HEK293T (cell line): ENCODE results near the gene PET117.
"Not testable (repeated sequence)": the region's sequence is repeated elsewhere in the genome, so short reads cannot be mapped to it uniquely, and the experiment has no call there.

Experiments
- CTCF ChIA-PET: fragments of 350-600 bp; formaldehyde crosslinking; extraction: SDS; loops from one replicate; lab custom pipeline; 2021; ENCODE audit warnings: antibody characterized with exemption, inconsistent platforms; lab: Yijun Ruan, JAX
- POLR2A ChIA-PET: fragments of 350-600 bp; formaldehyde crosslinking; extraction: SDS; loops from one replicate; lab custom pipeline; 2020; ENCODE audit warnings: antibody characterized with exemption, inconsistent platforms; lab: Yijun Ruan, JAX
- DNase-seq: peaks from one replicate; pipeline ENCODE4 v3.0.0; 2012; ENCODE audit warnings: mixed read lengths; ENCODE audit errors: extremely low spot score
- ARNT ChIP-seq: fragments of 450-650 bp; IDR thresholded peaks from 2 replicates; pipeline ENCODE4 v1.6.1; 2017; ENCODE audit warnings: mild to moderate bottlenecking
- BHLHE40 ChIP-seq: fragments of 450-650 bp; IDR thresholded peaks from 2 replicates; pipeline ENCODE4 v1.6.1; 2016; ENCODE audit warnings: mild to moderate bottlenecking, moderate library complexity, borderline replicate concordance
- CTBP1 ChIP-seq: fragments of 450-650 bp; IDR thresholded peaks from 2 replicates; pipeline ENCODE4 v1.6.1; 2016; ENCODE audit warnings: borderline replicate concordance
- ELF4 ChIP-seq: fragments of 450-650 bp; IDR thresholded peaks from 2 replicates; pipeline ENCODE4 v1.6.1; 2017; ENCODE audit warnings: antibody characterized with exemption
- FOXA1 ChIP-seq: fragments of 450-650 bp; IDR thresholded peaks from 2 replicates; pipeline ENCODE4 v1.6.1; 2016; ENCODE audit warnings: mild to moderate bottlenecking
- FOXK2 ChIP-seq: fragments of 450-650 bp; IDR thresholded peaks from 2 replicates; pipeline ENCODE4 v1.6.1; 2016; ENCODE audit warnings: mild to moderate bottlenecking
- FOXM1 ChIP-seq: fragments of 450-650 bp; IDR thresholded peaks from 2 replicates; pipeline ENCODE4 v1.6.1; 2017; ENCODE audit warnings: mild to moderate bottlenecking, borderline replicate concordance
- HDGF ChIP-seq: fragments of 450-650 bp; IDR thresholded peaks from 2 replicates; pipeline ENCODE4 v1.6.1; 2017; ENCODE audit warnings: antibody characterized with exemption, borderline replicate concordance
- L3MBTL2 ChIP-seq: fragments of 450-650 bp; conservative IDR thresholded peaks from 2 replicates; pipeline ENCODE4 v1.6.1; 2016; ENCODE audit warnings: mild to moderate bottlenecking
- LEF1 ChIP-seq: fragments of 450-650 bp; IDR thresholded peaks from 2 replicates; pipeline ENCODE4 v1.6.1; 2017; ENCODE audit warnings: mild to moderate bottlenecking, borderline replicate concordance
- NFRKB ChIP-seq: fragments of 450-650 bp; IDR thresholded peaks from 2 replicates; pipeline ENCODE4 v1.6.1; 2016; ENCODE audit warnings: mild to moderate bottlenecking, moderate library complexity
- PKNOX1 ChIP-seq: fragments of 450-650 bp; IDR thresholded peaks from 2 replicates; pipeline ENCODE4 v1.6.1; 2016
- SP1 ChIP-seq: fragments of 450-650 bp; IDR thresholded peaks from 2 replicates; pipeline ENCODE4 v1.6.1; 2017
- SUZ12 ChIP-seq: fragments of 450-650 bp; IDR thresholded peaks from 2 replicates; pipeline ENCODE4 v1.6.1; 2016; ENCODE audit warnings: mild to moderate bottlenecking
- TARDBP ChIP-seq: fragments of 450-650 bp; IDR thresholded peaks from 2 replicates; pipeline ENCODE4 v1.6.1; 2016
- ZNF384 ChIP-seq: fragments of 450-650 bp; IDR thresholded peaks from 2 replicates; pipeline ENCODE4 v1.6.1; 2016

PET117 gene

DNA sequence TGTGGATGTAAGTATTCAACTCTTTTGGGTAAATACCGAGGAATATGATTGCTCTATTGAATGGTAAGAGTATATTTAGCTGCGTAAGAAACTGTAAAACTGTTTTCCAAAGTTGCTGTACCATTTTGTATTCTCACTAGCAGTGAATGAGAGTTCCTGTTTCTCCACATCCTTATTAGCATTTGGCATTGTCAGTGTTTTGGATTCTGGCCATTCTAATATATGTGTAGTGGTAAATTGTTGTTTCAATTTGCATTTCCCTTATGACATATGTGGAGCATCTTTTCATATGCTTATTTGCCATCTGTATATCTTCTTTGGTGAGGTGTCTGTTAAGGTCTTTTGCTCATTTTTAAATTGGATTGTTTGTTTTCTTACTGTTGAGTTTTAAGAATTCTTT, 29.3 kb upstream of the PET117 start:
- ChIA-PET POLR2A (no interaction called here), CTCF (no interaction called here)
- DNase-seq: no peak
- TF ChIP-seq BHLHE40: no peak
- no peak for TF ChIP-seq FOXK2
- no peak for TF ChIP-seq FOXM1
- no peak for TF ChIP-seq PKNOX1
- no peak for TF ChIP-seq CTBP1
- TF ChIP-seq FOXA1: no peak
- TF ChIP-seq SP1: no peak
- TF ChIP-seq SUZ12: no peak
- TF ChIP-seq HDGF: no peak
- TF ChIP-seq ZNF384: no peak
- no peak for TF ChIP-seq LEF1
- TF ChIP-seq ELF4: no peak
- no peak for TF ChIP-seq ARNT
- no peak for TF ChIP-seq NFRKB
- no peak for TF ChIP-seq L3MBTL2
- TF ChIP-seq TARDBP: no peak

DNA sequence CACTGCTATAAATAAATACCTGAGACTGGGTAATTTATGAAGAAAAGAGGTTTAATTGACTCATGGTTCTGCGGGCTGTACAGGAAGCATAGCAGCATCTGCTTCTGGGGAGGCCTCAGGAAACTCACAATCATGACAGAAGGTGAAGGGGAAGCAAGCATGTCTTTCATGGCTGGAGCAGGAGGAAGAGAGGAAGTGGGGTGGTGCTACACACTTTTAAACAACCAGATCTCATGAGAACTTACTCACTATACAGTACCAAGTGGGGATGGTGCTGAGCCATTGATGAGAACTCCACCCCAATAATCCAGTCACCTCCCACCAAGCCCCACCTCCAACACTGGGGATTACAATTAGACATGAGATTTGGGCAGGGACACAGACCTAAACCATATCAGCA, 9.1 kb upstream of the PET117 start:
- CTCF ChIA-PET, DNase-seq, POLR2A ChIA-PET: not testable (repeated sequence)

DNA sequence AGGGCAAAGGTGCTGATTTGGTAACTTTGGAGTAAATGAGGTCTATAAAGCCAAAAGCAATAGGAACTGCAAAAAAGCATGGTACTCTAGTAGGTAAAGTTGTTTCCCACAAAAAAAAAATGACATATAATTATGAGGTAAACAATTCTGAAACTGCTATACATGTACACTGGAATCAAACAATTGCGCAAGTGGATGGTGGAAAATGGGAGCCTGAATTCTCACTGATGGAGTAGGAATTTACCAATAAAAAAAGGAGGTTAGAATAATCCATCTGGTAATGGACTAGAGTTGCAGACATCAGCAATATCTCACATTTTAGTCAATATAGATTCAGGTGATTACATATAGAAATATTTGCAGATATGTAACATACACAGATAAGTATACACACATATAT, 5.0 kb upstream of the PET117 start:
- ChIA-PET POLR2A (no interaction called here), CTCF (no interaction called here)
- no peak for TF ChIP-seq NFRKB
- TF ChIP-seq CTBP1: no peak
- no peak for TF ChIP-seq FOXM1
- no peak for TF ChIP-seq SUZ12
- no peak for TF ChIP-seq FOXA1
- no peak for TF ChIP-seq LEF1
- no peak for TF ChIP-seq BHLHE40
- no peak for TF ChIP-seq ARNT
- no peak for TF ChIP-seq L3MBTL2
- TF ChIP-seq PKNOX1: no peak
- no peak for TF ChIP-seq ZNF384
- TF ChIP-seq SP1: no peak
- TF ChIP-seq ELF4: no peak
- no peak for TF ChIP-seq FOXK2
- DNase-seq: no peak

- no peak for DNase-seq
- POLR2A ChIA-PET: no interaction called here
- CTCF ChIA-PET: no interaction called here
- TF ChIP-seq TARDBP (no peak), ZNF384 (no peak), PKNOX1 (no peak), L3MBTL2 (no peak), BHLHE40 (no peak), FOXM1 (no peak), HDGF (no peak), FOXK2 (no peak), NFRKB (no peak), LEF1 (no peak), SP1 (no peak)
Observed at GRCh38 chr20:18133962-18134361, 3.7 kb upstream of the PET117 start.

- TF ChIP-seq SUZ12 (no peak), BHLHE40 (no peak), NFRKB (no peak), ZNF384 (no peak), LEF1 (no peak), FOXM1 (no peak), ELF4 (no peak), L3MBTL2 (no peak), HDGF (no peak), SP1 (no peak), FOXK2 (no peak), TARDBP (no peak), ARNT (no peak), CTBP1 (no peak), PKNOX1 (no peak), FOXA1 (no peak)
- no peak for DNase-seq
- CTCF ChIA-PET: no interaction called here
- POLR2A ChIA-PET: interaction anchor here (0.6 to 2.6 kb wide), 8 partner anchors 9 to 175 kb away, joined by 3 to 10 read pairs (median 3); partner anchors contain the start of genes OVOL2 and ZNF133
Observed at GRCh38 chr20:18138266-18138582, 561 bp downstream of the PET117 start.

GRCh38 chr20:18138639-18139583, 1.2 kb downstream of the PET117 start:
- no peak for TF ChIP-seq L3MBTL2
- TF ChIP-seq HDGF: no peak
- TF ChIP-seq ZNF384: no peak
- TF ChIP-seq SUZ12: no peak
- no peak for TF ChIP-seq SP1
- no peak for TF ChIP-seq ARNT
- no peak for TF ChIP-seq TARDBP
- no peak for TF ChIP-seq FOXA1
- no peak for TF ChIP-seq NFRKB
- TF ChIP-seq ELF4: no peak
- TF ChIP-seq CTBP1: no peak
- TF ChIP-seq LEF1: no peak
- TF ChIP-seq BHLHE40: no peak
- TF ChIP-seq PKNOX1: no peak
- no peak for TF ChIP-seq FOXM1
- no peak for TF ChIP-seq FOXK2
- ChIA-PET POLR2A (interaction anchor here (0.6 to 2.6 kb wide), 8 partner anchors 8 to 175 kb away, joined by 3 to 10 read pairs (median 3); partner anchors contain the start of genes OVOL2 and ZNF133), CTCF (no interaction called here)
- DNase-seq: no peak
